Measurements from ENCODE around the gene FBXW11. TPM values are rescaled to one million over a fixed set of nuclear protein-coding genes. Genes with fewer than 3 reads are reported as not detected.

The FBXW11 gene
- total and polyA plus RNA-seq, 11 donors: 7.8 to 110 (median 83.0) TPM

DNA sequence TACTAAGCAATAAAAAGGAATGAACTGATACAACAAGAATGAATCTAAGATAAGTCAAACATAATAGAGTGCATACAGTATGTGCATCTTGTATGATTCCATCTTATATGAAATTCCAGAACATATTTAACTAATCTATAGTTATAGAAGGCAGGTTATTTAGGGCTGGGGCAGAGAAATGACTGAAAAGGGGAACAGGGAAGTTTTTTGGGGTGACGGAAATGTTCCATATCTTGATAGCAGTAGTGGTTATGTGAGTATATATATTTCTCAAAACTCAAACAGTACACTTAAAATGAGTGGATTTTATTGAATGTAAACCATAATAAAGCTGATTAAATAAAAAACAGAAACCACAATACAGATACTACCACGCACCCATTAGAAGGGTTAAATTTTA lies 24.6 kb downstream of the FBXW11 start:
- TF ChIP-seq POLR2A (IDR thresholded peaks at IDR 0.05): no peak
- TF ChIP-seq, protein P1, sequence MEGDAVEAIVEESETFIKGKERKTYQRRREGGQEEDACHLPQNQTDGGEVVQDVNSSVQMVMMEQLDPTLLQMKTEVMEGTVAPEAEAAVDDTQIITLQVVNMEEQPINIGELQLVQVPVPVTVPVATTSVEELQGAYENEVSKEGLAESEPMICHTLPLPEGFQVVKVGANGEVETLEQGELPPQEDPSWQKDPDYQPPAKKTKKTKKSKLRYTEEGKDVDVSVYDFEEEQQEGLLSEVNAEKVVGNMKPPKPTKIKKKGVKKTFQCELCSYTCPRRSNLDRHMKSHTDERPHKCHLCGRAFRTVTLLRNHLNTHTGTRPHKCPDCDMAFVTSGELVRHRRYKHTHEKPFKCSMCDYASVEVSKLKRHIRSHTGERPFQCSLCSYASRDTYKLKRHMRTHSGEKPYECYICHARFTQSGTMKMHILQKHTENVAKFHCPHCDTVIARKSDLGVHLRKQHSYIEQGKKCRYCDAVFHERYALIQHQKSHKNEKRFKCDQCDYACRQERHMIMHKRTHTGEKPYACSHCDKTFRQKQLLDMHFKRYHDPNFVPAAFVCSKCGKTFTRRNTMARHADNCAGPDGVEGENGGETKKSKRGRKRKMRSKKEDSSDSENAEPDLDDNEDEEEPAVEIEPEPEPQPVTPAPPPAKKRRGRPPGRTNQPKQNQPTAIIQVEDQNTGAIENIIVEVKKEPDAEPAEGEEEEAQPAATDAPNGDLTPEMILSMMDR (IDR thresholded peaks at IDR 0.05): no peak
- H3K27ac ChIP-seq: no peak overlapping the region
- intact Hi-C loops (cut with DNase I): no loop called here
- H3K27me3 ChIP-seq: no peaks in the 10 kb centered on the region
- peaks cover 0 to 30% (median 16%) of the 10 kb centered on the region in 12 donors for H3K9me3 ChIP-seq
- no peaks in the 10 kb centered on the region for H3K36me3 ChIP-seq
- no peak overlapping the region for H3K4me3 ChIP-seq
- DNase-seq (no peak), ATAC-seq (no peak)
- WGBS, 4 donors: 94 to 97% (median 97%) methylated on average over 2 of the region's 2 CpGs
- H3K4me1 ChIP-seq: peaks cover 0 to 34% (median 4%) of the 10 kb centered on the region in 12 donors

DNA sequence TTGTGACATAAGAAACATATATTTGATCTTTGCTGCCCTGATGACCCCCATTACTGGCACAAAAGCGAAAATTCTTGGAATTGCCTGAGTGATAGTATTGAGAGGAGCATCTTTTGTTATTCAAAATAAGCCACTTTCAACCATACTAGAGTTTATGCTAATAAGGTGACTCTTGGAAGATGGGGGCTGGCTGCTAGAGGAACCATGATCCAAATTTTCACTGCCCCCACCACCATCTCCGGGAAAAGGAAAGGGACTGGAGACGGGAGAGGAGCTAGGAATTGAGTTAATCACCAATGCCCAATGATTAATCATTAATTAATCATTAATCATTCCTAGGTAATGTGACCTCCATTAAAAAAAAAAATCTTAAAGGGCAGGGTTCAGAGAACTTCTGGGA lies 25.6 kb downstream of the FBXW11 start:
- H3K4me1 ChIP-seq: peaks cover 0 to 38% (median 11%) of the 10 kb centered on the region in 12 donors
- peaks cover 0 to 30% (median 16%) of the 10 kb centered on the region in 12 donors for H3K9me3 ChIP-seq
- ATAC-seq (no peak), DNase-seq (no peak)
- TF ChIP-seq, protein P1 (IDR thresholded peaks at IDR 0.05): no peak
- TF ChIP-seq POLR2A (IDR thresholded peaks at IDR 0.05): no peak
- no peaks in the 10 kb centered on the region for H3K27me3 ChIP-seq
- H3K27ac ChIP-seq: no peak overlapping the region
- no peak overlapping the region for H3K4me3 ChIP-seq
- intact Hi-C loops (cut with DNase I): no loop called here
- H3K36me3 ChIP-seq: no peaks in the 10 kb centered on the region
- WGBS, 4 donors: 83 to 97% (median 97%) methylated on average over 3 of the region's 3 CpGs

DNA sequence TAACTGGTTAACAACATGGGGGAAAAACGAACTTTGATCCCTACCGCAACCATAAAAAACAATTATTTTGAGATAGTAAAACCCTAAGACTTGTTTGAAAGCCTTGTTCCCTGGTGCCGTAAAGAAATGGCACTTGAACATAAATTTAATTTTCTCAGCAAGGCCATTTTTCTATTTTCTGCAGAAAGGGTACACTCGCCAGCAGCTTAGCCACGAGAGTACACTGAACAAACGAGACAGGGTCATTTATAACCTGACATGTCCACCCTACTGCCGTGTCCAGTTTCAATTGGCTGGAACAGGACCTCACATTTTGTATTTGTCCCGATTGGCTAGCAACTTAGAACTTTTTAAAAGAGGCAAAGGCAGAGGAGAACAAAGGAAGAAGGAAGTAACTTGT lies 26.8 kb downstream of the FBXW11 start:
- no peak for TF ChIP-seq POLR2A (IDR thresholded peaks at IDR 0.05)
- TF ChIP-seq, protein P1 (IDR thresholded peaks at IDR 0.05): no peak
- H3K9me3 ChIP-seq: peaks cover 0 to 30% (median 16%) of the 10 kb centered on the region in 12 donors
- ATAC-seq (no peak), DNase-seq (no peak)
- H3K27me3 ChIP-seq: no peaks in the 10 kb centered on the region
- H3K4me3 ChIP-seq: no peak overlapping the region
- 97 to 98% (median 97%) methylated on average over 8 of the region's 8 CpGs for WGBS, 4 donors
- no peak overlapping the region for H3K27ac ChIP-seq
- peaks cover 0 to 38% (median 17%) of the 10 kb centered on the region in 12 donors for H3K4me1 ChIP-seq
- intact Hi-C loops (cut with DNase I): no loop called here
- no peaks in the 10 kb centered on the region for H3K36me3 ChIP-seq

DNA sequence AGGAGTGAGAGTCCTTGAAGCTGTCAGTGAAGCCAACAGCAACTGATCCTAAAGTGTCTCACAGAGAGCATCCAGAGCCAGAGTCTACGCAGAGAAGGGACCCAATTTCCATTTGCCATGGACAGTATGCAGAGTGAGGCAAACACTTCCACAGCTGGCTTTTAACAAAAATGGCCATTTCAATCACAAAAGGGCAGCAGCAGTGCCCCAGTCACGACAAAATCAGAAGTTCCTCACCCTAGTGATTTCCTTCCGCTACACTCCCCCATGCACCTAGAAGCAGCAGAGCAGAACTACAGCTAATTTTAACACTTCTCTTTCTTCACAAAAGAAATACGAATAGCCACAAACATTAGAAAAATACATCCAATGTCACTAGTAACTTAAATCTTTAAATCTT lies 27.9 kb downstream of the FBXW11 start:
- no peak overlapping the region for H3K27ac ChIP-seq
- ATAC-seq (no peak), DNase-seq (no peak)
- H3K4me3 ChIP-seq: no peak overlapping the region
- no peaks in the 10 kb centered on the region for H3K27me3 ChIP-seq
- H3K4me1 ChIP-seq: peaks cover 0 to 36% (median 15%) of the 10 kb centered on the region in 12 donors
- 84 to 93% (median 88%) methylated on average over 4 of the region's 4 CpGs for WGBS, 4 donors
- intact Hi-C loops (cut with DNase I): no loop called here
- TF ChIP-seq, protein P1 (IDR thresholded peaks at IDR 0.05): no peak
- TF ChIP-seq POLR2A (IDR thresholded peaks at IDR 0.05): no peak
- H3K36me3 ChIP-seq: no peaks in the 10 kb centered on the region
- peaks cover 0 to 30% (median 16%) of the 10 kb centered on the region in 12 donors for H3K9me3 ChIP-seq

All from heart left ventricle (tissue), 16 donors.